Cerebellar nuclear complex (tissue), 1 donor: Measurements from ENCODE around the gene GAPVD1.

Experiments
- DNase-seq, 2 experiments: peaks; one replicate each; lab custom pipeline; 2025; lab: John Stamatoyannopoulos, UW

Gene GAPVD1

DNA sequence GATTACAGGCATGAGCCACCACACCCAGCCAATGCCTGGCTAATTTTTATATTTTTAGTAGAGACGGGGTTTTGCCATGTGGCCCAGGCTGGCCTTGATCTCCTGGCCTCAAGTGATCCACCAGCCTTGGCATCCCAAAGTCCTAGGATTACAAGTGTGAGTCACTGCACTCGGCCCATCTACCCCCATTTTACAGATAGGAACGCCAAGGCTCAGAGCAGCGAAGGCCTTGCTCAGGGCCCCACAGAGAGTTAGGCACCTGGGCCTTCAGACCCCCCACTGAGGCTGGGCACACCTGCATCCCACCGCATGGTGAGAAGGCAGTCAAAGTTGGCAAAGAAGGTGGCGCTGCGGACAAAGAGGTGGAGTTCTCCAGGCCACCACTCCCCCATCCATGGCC lies 143.1 kb downstream of the GAPVD1 start:
- DNase-seq = no peak

DNA sequence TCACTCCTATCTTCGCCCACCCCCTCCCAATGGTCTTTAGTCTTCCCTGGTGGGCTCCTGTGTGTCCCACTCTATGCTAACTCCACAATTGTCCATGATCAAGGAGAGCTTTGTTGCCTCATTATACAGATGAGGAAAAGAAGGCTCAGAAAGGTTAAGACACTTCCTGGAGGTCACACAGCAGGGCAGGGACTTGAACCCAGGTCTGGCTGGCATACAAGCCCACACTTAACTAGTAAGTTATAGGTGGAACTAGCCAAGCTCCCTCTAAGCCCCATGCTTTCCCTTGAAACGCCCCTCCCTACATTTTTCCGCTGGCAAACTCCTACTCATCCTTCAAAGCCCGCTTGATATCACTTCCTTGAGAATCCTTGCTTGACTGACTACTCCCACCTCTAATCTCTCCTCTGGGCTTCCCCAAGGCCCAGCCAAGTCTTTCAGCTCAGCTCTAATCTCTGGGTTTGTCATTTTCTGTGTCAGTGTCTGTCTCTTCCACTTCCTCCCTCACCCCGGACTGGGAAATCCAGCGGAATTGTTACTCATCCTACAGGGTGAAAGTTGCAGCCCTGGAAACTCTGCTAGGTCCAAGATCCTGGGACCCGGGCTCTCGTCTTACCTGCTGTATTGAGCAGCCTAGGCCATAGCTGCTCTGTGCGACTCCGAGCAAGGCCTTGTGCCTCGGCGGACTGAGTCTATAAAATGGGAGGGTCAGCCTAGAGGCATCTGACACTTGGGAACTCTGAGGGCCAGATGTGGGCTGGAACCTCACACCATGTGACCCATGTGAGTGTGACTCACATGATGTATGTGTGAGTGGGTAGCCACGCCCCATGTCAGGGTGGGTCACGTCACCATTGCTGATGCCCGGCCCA lies 144.5 kb downstream of the GAPVD1 start:
- DNase-seq = no peak

DNA sequence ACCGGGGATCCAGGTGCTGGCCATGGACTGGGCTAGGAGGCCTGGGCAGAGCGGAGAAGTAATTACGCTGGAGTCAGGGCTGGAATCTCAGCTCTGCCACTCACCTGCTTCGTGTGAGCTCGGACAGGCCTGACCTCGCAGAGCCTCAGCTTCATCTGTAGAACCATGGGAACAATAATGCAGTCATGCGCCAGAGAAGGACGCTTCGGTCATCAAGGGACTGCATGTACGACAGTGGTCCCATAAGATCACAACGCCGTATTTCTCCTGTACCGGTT lies 145.1 kb downstream of the GAPVD1 start:
- no peak for DNase-seq

DNA sequence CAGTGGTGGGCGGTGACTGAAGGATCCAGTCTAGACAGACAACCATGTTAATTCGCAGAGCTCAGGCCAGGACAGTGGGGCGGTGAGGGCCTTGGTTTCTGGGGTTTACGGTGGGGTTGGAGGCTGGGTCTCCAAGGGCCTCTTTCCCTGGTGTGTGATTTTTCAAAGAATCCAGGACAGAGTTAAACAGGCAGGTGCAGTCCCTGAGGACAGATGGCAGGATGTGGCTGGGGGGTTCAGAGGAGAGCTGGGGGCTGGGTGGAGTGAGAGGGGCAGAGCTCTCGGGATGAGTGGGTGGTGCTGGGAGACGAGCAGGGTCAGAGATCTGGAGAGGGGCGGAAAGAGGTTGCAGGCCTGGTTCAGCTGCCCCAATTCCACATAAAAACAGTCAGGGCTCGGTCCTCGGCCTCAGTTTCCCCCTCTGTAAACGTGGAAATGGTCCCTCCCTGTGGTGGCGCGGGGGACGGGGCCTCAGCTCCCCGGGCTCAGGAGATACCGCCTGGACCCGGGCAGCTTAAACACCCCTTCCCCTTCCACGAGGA lies 145.9 kb downstream of the GAPVD1 start:
- DNase-seq = no peak

DNA sequence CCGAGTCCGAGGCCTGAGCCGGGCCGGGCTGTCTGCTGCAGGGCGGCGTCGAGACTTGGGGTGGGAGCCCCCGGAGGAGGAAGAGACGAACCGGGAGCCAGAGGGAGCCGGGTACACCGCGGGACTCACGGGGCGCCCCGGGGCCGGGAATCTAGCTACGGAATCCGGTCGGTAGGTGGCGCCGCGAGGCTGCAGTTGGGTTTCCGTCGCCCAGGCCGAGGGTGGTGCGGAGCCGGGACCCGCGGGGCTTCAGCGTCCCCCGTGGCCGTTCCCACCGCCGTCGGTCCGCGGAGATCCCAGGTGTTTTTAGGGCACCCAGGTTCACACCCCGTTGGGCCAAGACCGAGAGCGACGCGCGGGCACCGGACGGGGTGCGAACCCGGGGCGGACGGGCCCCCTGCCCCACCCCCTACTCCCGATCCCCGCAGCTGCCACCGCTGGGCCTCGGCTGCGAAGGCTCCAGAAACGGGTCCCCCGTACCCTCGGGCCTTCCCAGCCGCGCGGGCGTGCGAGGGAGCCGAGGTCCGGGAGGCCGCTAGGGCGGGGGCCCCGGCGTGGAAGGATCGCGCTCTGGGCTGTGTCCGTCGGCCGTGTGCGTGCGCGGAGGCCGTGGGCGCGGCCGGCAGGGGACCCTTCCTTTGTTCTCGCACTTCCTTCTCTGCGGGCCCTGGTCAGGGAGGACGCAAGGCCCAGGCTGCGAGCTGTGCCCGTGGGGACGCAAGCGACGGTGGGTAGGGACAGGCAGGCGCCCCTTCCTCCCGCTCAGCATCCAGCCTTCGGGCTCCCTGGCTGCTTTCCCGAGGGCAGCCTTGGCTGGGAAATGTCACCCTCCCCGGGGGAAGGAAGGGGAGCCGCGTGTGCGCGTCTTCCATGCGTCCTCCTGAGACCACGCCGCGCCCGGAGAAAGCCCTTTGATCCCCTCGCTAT lies 146.6 kb downstream of the GAPVD1 start:
- DNase-seq = no peak

DNA sequence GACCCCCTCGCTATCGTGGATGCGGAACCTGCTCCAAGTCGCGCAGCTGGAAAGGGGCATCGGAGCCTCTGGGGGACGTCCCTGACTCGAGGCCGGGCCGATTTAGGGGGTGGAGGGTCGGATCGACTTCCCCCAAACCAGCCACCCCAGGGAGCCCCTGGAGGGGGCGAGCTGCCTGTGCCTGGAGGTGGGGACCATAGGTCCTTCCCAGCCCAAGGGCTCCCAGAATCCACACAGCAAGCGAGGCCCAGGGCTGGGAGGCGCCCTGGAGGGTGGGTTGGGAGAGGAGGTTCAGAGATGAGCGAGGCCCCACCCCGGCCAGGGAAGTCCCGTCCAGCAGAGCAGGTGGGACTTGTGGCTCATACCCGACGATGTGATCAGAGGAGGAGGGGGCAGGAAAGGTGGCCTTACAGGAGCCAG lies 147.6 kb downstream of the GAPVD1 start:
- no peak for DNase-seq

DNA sequence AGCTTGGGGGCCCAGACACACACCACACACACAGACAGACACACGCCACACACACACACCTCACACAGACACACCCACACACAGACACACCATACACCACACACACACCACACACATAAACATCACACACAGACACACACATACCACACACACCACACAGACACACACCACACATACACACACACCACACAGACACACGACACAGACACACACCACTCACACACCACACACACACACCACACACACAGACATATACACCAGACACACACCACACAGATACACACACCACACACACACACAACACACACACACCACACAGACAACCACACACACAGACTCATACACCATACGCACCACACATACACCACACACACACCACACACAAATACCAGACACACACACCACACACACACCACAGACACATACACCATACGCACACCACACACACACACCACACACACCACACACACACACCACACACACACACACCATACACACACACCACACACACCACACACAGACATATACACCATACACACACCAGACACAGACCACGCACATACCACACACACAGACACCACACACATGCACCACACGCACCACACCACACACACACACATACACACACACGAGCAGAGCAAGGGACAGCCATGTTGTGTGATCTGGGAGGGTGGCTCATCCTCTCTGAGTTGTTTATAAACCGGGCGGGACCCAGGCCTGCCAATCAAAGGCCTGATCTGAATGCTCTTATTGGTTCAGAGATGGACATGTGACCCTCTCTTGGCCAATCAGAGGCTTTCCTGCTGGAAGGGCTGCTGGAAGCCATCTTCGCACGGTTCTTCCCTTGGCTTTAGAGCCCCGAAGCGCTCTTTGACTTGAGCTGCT lies 148.3 kb downstream of the GAPVD1 start:
- no peak for DNase-seq

DNA sequence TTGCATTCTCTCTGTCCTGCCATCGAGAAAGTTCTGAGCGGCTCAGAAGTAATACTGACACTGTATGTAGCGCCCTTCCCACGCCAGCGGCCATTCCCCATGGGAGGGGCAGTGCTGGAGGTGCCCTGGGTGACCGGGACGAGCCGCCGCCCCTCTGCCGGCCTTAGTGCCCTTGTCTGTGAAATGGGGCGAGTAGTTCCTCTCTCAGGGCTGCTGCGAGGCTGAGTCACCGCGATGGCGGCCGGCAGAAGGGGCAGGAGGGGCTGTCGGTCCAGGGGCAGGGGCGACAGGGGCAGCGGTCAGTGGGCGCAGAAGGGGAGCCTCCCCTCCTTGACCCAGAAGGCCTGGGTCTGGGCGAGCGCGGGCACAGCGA lies 148.9 kb downstream of the GAPVD1 start:
- no peak for DNase-seq

DNA sequence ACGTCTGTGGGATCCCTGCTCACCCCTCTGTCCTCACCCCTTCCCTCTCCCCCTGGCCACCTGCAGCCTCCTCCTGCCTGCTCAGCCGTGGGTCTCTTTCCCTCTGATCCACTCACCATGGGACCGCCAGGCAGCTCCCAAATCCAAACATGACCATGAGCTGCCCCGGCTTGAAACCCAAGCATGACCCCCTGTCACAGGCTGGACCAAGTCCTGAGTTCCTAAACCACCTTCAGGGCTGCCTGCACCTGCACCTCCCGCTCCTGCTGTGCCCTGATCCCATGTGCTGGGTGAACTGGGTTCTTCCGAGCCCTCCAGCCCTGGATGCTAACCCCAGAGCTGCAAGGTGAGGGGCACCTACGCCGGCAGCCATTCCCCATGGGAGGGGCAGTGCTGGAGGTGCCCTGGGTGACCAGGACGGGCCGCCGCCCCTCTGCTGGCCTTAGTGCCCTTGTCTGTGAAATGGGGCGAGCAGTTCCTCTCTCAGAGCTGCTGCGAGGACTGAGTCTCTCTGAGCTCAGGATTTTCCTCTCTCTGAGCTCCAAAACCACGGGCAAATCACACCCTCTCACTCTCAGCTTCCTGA lies 149.6 kb downstream of the GAPVD1 start:
- DNase-seq = no peak

DNA sequence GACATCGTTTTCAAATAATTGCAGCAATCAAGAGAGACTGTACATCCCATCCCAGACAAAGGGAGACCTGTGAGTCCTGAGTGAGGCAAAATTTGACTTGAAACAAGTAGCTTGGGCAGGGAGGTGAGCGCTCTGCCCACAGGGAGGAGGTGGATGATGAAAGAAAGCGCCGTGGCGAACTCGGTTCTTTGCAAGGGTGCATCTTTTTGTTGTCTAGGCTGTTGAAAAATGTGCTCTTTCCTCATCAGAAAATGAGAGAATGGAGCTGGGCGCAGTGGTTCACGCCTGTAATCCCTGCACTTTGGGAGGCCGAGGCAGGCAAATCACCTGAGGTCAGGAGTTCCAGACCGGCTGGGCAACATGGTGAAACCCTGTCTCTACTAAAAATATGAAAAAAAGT lies 150.5 kb downstream of the GAPVD1 start:
- no peak for DNase-seq

DNA sequence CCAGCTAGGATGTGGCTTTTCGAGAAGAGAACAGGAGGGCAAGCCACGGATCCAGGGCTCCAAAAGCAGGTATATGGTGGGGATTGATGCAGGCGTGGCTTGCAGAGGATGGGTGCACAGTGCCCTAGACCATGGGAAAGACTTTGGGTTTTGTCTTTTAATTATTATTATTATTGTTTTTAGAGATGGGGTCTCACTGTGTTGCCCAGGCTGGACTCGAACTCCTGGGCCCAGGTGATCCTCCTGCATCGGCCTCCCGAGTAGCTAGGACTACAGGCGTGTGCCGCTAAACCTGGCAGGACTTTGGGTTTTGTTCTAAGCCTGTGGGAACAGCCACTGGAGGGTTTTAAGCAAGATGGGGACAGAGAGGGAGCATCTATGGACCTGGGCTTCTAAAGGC lies 152.0 kb downstream of the GAPVD1 start:
- no peak for DNase-seq

DNA sequence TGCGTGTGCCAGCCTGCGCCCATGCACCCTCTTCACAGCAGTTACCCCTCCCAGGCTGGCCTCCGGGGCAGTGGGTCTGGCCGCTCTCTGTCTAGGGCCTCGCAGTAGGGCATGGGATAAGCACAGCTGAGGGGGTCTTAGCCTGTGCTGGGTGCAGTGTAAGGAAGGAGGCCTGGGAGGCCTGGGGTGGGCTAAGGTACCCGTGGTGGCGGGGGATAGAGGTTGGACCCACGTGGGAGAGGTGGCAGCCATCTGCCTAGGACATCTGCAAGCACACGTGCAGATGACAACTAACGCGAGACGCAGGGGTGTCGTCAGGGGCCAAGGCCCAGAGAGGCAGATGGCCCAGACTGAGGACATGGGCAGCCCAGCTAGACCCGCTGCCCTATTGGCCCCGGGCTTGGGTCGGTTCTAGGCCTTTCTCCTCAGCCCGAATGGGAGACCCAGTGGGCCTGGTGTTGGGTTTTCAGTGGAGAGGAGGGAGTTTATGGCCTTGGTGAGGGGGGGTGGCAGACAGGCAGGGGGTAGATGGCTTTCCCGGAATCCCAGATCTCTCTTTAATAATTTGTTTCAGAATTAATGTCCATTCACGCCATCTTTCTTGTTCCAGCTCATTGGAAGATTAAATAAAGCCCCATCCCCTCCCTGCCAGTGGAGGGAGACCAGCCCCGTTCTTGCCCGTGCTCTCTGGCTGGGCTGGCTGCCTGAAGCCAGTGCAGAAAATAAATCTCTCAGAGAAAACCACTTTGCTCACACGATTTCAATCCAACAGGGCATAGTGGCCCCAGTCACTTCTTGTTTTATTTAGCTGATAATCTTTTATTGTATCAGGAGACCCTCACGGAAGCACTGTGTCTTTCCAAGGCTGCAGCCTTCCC lies 154.2 kb downstream of the GAPVD1 start:
- DNase-seq = no peak

DNA sequence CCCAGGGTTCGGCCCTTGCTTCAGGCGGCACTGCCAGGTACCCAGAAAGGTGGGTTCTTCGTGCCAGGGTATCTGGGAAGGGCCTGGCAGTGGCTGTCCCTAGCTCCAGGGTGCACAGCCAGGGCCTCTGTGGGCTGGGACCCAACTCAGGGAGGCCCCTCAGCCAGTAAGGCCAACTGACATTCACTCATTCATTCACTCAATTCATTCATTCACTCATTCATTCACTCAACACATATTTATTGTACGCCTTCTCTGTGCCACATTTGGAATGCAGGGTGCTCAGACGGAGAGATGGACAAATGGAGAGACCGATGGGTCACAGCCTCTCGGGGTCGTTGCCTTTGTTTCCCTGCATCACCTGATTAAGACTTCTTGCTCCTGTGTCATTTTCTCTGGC lies 154.9 kb downstream of the GAPVD1 start:
- DNase-seq = no peak
